ENCODE data around the gene THRB.

THRB gene

DNA sequence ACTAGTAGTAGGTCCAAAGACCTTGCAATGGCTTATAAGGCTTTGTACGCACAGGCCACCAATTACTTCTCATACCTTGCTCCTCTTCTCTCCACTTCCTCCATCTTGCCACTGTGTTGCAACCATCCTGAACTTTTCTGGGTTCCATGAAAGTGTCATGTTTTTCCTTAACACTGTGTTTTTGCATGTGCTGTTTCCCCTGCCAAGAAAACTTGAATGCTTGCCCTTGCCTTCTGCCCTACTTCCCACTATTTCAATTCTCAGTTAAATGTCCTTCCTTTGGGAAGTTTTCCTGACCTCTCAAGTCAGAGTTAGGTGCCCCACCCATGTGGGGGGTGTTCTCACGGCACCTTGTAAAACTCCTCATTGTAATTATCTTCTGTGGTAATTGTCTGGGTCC lies 182.8 kb downstream of the THRB start:
- DNase-seq (ENCODE audit: low read depth, low spot score) = no peak

DNA sequence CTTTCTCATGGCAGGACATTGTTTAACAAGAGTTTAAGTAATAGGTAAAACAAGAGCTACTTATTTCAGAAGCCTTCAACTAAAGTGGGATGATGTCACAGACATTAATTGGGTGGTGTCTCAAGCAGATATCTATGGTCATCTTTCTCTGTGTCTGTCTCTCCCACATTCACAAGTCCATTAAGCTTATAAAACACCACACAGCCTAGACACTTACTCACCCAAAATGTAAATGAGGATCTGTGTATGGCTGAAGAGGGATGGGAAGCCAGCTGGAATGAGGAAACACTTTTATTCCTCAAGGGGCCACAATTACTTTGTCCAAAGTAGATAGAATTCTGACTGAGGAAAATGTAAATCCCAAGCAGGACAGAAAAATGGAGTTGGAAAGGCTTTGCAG lies 183.8 kb downstream of the THRB start:
- no peak for DNase-seq (ENCODE audit: low read depth, low spot score)

DNA sequence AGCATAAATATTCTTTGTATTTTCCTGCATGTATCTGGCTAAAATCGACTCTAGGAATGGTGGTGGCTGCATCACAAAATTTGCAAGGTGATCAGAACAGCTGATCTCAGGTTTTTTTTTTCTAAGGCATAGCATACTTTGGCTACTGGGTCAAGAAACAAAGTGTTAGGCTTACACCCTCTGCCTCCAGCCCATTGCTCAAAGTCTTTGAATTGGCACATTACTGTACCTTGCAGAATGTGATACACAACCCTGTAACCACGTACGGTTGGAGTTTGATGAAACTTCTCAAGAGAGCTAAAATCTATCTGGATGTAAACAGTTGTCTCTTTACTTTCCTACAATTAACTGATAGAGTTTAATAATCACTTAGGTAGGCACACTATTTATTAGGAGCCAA lies 188.1 kb downstream of the THRB start:
- DNase-seq (ENCODE audit: low read depth, low spot score) = no peak

DNA sequence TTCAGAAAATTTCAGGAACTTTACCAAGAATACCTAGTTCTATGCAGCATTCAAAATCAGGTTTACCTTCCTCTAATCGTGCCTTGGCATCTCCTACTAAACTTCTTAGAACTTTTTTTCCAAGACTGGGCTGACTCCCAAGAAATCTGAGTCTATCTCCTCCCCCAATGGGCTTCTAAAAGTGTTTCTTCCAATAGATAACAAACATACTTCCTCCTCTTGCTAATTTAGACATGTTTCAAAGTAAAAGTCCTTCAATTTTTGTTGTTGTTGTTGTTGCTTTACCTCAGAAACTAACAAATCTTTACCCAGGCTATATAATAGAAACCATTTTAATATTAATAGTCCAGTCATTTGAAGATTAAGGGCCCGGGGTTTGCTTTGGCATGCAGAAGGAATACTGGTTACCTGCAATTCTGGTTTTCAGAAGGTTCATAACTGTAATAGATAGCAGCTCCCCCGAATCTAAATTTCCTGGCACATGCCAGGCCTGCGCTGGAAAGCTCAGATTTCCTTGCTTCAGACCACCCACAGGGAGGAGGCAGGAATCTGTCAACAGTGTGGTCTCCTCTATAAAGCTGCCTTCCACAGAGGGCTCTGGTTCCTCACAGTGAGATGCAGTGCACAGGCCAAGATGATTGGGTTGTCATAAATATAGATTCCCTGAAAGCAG lies 188.7 kb downstream of the THRB start:
- DNase-seq (ENCODE audit: low read depth, low spot score) = peak; percentile 56

DNA sequence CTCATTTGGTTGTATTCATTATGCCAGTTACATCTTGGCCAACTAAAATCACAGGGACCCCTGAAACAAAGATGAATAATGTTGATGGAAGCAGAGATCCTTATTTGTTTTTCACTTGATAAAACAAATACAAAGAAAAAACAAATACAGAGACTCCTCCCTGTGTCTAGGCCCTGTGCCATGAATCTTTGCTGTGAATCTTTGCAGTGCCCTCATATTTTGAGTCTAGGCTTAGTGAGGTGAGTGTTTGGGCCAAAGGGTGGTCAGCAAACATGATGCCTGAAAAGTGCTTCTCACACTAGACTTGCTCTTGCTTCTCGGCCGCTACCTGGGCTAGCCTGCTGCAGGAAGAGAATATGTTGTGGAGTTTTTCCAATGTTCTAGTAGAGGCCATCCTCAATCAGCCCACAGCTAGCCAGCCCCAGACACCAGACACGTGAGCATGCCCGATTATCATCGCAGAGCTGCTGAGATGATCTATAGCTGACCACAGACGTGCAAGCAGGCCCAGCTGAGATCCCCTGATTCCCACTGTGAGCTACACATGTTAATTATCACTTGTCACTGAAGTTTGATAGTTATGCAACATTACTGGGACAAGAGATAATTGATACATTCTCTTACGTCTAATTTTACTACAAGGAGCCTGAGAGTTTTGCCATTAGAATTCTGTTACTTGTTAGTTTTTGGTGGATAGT lies 191.4 kb downstream of the THRB start:
- DNase-seq (ENCODE audit: low read depth, low spot score) = no peak

DNA sequence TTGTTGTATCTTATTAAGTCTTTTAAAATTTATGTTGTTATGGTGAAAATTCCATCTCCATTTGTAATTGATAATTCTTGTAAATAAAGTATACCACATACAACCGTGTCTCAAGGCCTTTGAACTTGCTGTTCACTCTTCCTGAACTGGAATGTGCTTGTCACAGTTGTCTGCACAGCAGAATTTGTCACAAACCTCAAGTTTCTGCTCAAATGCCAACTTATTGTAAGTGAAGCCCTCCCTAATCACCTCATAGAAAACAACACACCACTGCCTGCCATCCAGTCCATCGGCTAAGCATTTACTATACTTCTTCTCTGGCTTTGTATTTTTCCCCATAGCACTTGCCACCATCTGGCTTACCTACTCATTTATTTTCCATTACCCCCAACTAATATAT lies 192.3 kb downstream of the THRB start:
- DNase-seq (ENCODE audit: low read depth, low spot score) = no peak

DNA sequence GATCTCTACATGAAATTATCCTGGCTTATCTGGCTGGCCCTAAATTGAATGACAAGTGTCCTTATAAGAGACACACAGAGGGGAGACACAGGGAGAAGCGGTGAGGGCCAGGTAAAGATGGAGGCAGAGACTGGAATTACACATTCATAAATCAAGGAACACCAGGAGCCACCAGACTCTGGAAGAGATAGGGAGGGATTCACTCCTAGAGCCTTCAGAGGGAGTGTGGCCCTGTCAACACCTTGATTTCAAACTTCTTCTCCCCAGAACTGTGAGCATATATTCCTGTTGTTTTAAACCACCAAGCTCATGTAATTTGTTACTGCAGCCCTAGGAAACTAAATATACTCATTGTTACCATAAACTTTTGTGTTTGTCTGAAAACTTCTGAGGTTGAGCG lies 193.7 kb downstream of the THRB start:
- DNase-seq (ENCODE audit: low read depth, low spot score) = no peak

DNA sequence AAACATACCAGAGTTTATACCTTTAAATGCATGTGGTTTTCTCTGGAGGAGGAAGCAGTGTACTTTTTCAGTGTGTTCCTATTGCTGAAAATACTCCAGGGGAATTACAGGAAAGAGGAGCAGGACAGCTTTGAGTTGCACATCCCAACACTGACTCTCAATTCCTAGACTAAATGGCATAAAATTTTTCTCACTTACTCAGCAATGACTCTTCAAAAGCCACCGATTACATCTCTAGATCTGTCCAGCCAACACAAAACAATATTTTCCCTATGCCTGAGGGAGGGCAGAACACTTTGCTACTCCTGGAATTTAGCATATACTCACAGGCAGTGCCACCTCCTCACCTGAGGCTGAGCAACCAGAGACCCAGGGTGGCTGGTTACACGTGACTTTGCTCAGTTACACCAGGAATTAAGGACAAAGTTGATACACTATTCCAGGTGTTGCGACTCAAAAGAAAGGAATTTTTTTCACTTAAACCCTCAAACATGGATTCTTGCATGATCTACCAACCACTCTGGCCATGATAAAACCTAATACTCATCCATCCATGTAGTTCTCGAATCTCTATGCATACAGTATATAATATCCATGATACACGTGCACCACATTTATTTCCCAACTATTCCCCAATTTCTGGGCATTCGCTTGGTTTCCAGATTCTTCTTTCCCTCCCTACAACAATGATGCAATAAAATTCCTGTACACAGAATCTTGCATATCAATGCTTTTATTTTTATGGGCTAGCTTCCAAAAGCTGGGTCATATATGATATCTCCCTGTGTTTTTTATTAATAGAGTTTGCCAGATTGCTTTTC lies 194.6 kb downstream of the THRB start:
- peak; percentile 54 for DNase-seq (ENCODE audit: low read depth, low spot score)

DNA sequence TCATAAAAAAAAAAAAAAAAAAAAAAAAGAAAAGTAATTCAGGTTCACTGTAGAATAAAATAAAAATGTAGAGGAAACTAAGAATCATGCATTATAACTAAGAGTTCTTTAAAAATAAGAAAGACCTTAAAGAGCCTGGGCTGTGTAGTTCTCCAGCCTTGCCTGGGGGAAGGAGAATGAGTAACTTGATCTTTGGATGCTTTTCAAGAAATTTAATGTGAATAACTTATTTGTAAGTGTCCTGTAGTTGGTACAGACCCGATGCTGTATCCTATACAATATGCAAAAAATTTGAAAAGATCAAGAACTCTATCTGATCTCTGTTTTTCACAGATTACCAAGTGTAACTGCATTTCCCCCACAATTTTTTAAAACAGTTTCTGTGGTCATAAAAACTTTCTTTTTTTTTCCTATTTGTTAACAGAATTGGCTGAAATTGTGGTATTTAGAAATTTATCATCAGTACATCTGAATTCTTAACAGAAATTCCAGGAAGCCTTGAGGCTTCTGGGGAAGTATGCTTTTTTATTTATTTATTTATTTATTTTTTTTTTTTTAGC lies 195.3 kb downstream of the THRB start:
- no peak for DNase-seq (ENCODE audit: low read depth, low spot score)

DNA sequence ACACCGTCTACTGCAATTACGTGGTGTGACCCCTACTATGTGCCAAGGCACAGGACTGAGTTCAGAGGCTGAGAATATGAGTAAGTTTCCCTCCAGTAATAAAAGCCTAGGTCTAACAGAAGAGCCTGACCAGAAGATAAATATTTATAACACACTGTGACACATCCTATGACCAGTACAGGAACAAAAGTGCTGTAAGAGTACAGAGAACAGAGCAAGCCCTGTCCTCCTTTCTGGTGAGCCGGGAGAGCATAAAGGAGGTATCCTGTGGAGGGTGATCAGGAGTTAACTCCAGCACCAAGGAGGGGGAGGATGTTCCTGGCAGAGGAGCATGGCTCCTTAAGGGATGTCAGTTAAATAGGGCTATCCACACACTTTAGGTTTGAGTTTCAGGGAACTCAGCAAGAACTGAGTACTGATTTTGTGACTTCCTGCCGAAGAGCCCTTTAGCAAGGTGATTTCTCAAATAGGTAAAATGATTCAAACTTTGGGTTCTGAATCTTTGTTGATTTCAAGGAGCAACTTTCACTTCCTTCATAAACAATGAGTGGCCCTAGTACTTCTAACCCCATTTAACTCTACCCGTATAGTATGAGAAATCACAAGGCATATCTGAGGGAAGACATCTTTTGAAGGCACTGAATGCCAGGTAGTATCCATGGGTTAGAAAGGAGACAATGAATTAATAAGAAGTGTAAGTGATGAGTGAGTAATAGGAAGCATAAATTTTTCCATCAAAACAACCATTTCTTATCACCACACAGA lies 198.0 kb downstream of the THRB start:
- DNase-seq (ENCODE audit: low read depth, low spot score) = no peak

DNA sequence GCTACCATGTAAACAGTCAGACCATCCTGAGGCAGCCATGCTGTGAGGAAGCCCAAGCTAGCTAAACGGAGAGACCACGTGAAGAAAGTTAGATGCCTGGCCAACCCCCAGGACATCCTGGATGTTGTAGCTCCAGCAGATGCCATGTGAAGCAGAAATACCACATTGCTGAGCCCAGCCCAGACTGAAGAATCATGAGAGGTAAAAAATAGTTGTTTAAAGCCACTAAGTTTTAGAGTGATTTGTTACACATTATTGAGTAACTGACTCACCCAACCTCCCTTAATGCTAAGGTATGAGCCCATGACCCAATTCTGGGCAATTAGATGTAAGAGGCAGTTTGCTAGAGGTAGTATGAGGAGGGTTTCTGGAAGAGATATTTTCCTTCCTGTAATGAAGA lies 200.5 kb downstream of the THRB start:
- no peak for DNase-seq (ENCODE audit: low read depth, low spot score)

DNA sequence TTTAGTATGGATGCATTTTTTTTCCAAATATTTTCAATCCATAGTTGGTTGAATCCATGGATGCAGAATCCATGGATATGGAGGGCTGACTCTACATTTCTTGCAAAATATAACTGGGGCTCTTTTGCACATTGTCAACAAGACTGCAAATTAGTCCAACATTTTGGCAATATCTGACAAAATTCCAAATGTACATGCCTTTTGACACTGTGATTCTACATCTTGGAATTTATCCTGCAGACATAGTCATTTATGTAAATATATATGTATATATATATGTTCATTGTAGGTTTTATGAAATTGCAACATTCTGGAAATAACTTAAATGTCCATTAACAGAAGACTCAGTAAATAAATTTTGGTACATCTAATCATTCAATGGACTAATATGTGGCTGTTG lies 203.0 kb downstream of the THRB start:
- DNase-seq (ENCODE audit: low read depth, low spot score) = no peak

DNA sequence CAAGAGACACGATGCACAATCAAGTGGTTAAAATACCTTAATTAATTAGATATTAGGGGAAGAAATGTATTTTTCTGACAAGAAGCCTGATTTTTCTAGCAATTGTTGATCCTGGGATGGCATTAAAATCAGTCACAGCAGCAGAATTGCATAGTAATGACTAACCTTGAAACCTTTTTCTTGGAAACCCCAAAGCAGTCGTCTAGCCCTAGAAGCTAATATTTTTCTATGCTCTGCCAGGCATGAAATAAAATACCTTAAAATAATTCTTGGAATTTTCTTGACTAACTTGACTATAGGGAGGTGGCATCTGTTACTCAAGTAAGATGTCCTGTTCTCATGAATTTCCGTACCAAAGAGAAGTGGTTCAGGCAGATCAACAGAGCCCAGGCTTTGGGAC lies 204.1 kb downstream of the THRB start:
- DNase-seq (ENCODE audit: low read depth, low spot score) = peak; percentile 33

DNA sequence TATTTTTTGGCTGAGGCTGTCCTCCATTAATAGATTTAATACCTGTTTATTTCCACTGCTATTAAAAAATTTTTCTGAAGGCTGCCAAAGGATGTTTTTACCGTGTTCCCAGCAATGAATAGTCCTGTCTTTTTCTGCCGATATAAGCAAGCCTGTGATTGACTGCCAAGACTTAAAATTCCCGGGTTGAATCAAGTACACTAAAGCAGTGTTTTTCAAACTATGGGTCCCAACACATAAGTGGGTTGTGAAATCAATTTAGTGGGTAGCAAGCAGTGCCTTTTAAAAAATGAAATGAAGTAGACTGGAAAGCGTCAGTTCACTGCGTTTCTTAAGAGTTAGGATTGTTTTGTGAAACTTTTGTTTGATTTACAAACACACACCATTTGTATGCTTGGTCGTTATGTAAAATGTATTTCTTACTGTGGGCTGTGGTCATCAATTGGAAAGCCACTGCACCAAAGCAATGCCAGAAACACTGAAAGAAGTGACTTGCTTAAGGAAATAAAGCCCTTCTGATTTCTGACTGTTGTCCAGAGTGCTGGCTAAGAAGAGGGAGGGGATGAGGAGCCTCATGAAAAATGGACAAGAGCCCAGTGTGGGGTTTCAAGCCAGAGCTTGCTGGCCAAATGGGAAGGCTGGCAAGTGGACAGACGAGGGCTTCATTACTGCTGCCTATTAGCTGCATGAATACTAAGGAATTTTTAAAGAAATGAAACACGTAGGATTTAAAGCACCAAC lies 206.0 kb downstream of the THRB start:
- DNase-seq (ENCODE audit: low read depth, low spot score) = peak; percentile 85

DNA sequence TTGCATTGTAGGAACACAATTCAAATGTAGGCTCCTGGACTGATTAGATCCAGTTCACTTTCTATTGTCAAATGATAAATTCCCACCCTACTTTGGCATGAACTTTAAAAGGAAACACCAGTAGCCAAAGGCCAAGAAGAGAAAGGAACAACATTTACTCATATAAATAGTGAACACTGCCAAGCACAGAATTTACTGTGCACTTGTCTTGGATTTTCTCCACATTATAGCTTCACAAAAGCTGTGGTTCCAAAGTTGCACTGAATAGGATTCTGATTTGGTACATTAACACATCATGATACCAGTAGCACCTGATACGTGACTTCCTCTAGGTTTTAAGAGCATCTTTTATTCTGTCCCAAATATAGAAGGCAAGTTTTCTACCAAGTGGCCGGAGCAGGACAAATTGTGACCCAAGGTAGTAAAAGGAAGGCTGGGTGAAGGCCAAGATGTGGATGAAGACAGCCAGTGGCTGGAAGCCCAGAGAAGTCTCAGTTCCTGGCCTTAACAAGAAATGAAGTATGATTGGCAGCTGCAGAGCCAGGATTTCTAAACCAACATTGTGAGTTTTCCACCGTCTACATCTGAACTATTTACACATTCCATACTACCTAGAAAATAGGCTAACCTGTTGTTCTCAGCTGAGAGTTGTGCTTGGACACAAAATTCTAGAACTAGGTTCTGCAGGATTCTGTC lies 206.7 kb downstream of the THRB start:
- DNase-seq (ENCODE audit: low read depth, low spot score) = no peak

DNA sequence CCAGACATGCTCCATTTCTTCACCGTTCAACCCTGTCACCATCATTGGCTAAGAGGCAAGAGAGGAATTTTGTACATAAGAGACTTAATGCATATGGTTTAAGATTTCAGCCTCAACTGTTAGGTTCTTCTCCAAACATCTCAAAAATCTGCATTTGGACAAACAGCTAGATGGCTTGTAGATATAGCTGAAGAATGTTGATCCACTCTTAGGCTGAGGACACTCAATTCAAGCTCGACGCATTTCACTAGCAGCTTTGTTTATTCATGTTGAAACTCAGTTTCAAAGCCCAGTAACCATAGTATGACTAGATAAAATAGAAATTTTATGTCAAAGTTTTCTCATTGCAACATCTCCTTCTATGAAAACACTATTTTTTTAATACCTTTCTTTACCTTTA lies 208.2 kb downstream of the THRB start:
- DNase-seq (ENCODE audit: low read depth, low spot score) = no peak

DNA sequence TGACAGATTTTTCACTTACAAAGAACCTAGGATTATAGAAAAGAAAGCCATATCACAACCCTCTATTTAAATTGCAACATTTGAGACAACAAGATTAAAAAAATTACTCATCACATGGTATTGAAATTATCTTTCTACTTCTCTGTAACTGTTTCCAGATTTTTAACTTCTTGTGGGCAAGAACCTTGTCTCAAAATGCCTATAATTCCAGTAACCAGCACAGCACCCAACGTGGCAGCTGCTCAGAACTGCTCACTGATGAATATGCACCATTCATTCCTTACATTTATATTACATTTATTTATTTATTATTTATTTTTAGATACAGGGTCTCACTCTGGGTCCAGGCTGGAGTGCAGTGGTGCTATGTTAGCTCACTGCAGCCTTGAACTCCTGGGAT lies 216.1 kb downstream of the THRB start:
- DNase-seq (ENCODE audit: low read depth, low spot score) = no peak

DNA sequence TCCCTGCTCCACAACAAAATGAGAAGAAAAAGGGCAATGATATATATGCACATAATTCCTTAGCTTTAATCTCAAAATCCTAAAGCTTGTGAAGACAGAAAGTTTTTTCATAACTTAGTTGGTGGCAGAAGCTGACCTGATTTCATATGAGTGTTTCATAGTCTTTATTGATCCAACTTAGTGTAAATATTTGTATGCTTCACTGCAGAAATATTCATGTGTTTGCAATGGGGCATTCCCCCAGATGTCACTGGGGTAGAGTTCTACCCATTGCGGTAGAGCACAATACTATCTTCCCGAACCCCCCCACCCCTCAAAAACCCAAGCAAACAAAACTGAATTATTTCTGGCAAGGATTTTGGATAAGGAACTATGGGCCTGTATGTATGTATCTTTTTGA lies 221.2 kb downstream of the THRB start:
- no peak for DNase-seq (ENCODE audit: low read depth, low spot score)

DNA sequence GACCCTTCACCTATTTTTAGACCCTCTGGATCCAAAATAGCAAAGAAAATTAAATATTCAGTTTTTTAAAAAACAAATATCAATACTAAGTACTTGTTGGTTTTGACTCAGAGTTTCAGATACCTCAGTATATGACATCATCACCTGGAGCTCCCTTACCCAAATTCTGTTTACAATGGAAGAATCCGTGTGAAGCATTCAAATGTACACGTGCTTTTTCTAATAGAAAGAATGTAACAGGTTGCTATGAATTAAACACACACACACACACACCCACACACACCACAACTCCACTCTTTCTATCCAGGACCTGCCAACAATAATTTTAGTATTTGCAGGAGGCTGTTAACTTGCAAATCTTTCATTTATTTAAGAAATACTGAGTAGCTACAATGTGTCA lies 221.8 kb downstream of the THRB start:
- no peak for DNase-seq (ENCODE audit: low read depth, low spot score)

DNA sequence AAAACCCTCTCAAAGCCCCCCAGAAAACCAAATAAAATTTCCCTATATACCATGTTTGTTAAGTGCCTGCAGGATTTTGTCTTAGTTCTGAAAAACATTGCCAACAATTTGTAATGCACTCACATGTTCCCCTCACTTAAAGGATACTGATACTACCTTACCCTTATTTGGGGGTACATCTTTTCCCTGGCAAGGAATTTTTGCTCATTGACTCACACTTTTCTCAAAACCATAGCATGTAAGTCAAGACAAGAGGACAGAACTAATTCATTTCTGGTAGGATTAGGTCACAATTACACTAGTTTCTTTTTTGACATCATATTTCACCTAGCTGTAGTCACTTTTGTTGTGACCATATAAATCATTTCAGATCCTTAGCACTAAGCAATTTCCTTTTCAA lies 222.2 kb downstream of the THRB start:
- DNase-seq (ENCODE audit: low read depth, low spot score) = no peak

Measured in astrocyte of the hippocampus (primary cell).